ENCODE data around the gene CCL18. TPM values are rescaled to one million over a fixed set of nuclear protein-coding genes. Genes with fewer than 3 reads are reported as not detected.
"Not testable (repeated sequence)": the region's sequence is repeated elsewhere in the genome, so short reads cannot be mapped to it uniquely, and the experiment has no call there.

Gene CCL18
- total and polyA plus RNA-seq, 2 donors (not counting 3 experiments of a cell fraction or from before 2014, with no cell fraction given), result not detected

GRCh38 chr17:36112572-36112971, 48.5 kb downstream of the CCL18 start:
- POLR2A ChIA-PET, result no interaction called here
- H3K27ac ChIP-seq (ENCODE audit: insufficient read depth, low read depth, low read length), result no peak overlapping the region
- no peak for TF ChIP-seq MAX (IDR thresholded peaks at IDR 0.05; ENCODE audit: insufficient read depth, insufficient read length)
- no peak for TF ChIP-seq FOS (IDR thresholded peaks at IDR 0.05; ENCODE audit: borderline replicate concordance, insufficient read depth, low read length)
- no peak for TF ChIP-seq EZH2 (IDR thresholded peaks at IDR 0.05; ENCODE audit: borderline replicate concordance, low read depth, low read length, severe bottlenecking)
- no peak for TF ChIP-seq MYC (IDR thresholded peaks at IDR 0.05; ENCODE audit: low read depth, low read length)
- TF ChIP-seq JUN (IDR thresholded peaks at IDR 0.05; ENCODE audit: borderline replicate concordance, insufficient read depth, insufficient read length, low read depth), result no peak
- TF ChIP-seq CTCF (IDR thresholded peaks at IDR 0.05; ENCODE audit: extremely low read depth in 1 of 2, insufficient read depth in 1 of 2, low read depth in 1 of 2, low read length in 2 of 2), result no peak
- TF ChIP-seq POLR2A (IDR thresholded peaks at IDR 0.05; ENCODE audit: low read depth, low read length), result no peak
- TF ChIP-seq POLR2AphosphoS5 (IDR thresholded peaks at IDR 0.05; ENCODE audit: insufficient read depth, low read depth, low read length), result no peak
- no peak overlapping the region for H2AFZ ChIP-seq (ENCODE audit: low read depth, low read length)
- no TSS peak for BruUV-seq (replicated peaks)
- FAIRE-seq, result no peak
- intact Hi-C loops (cut with micrococcal nuclease) (no loop called here), dilution Hi-C loops (cut with MboI; ENCODE audit: extremely low pct_ligation_motif_present, low sequenced_read_pairs) (no loop called here)
- no peaks in the 10 kb centered on the region for H4K20me1 ChIP-seq (replicated peaks; ENCODE audit: control insufficient read depth, extremely low read depth, insufficient read depth, low read length)
- no peaks in the 10 kb centered on the region for H3K9me3 ChIP-seq (replicated peaks; ENCODE audit: control insufficient read depth, insufficient read depth, low read length)
- DNase-seq (ENCODE audit: low read depth, low spot score), result no peak
- no peaks in the 10 kb centered on the region for H3K79me2 ChIP-seq (ENCODE audit: control insufficient read depth, insufficient read depth, low read length)
- no peaks in the 10 kb centered on the region for H3K4me1 ChIP-seq (ENCODE audit: control insufficient read depth, extremely low read depth, insufficient read depth, low read length)
- H3K4me2 ChIP-seq (ENCODE audit: insufficient read depth, low read length), result no peak overlapping the region
- no peak overlapping the region for H3K9ac ChIP-seq (replicated peaks; ENCODE audit: extremely low read depth, insufficient read depth, low read length)
- CTCF ChIA-PET, result no interaction called here
- H3K36me3 ChIP-seq (ENCODE audit: control insufficient read depth in 2 of 2, extremely low read depth in 1 of 2, insufficient read depth in 2 of 2, low read length in 2 of 2), result no peaks in the 10 kb centered on the region
- H3K9me1 ChIP-seq (replicated peaks; ENCODE audit: control insufficient read depth, extremely low read depth, insufficient read depth, low read length), result no peaks in the 10 kb centered on the region
- no peaks in the 10 kb centered on the region for H3K27me3 ChIP-seq (ENCODE audit: control insufficient read depth in 2 of 2, insufficient read depth in 2 of 2, low read length in 2 of 2)
- no peak overlapping the region for H3K4me3 ChIP-seq (replicated peaks in 1 of 3; ENCODE audit: insufficient read depth in 1 of 3, low read depth in 1 of 3, low read length in 3 of 3)

- H3K4me2 ChIP-seq (ENCODE audit: insufficient read depth, low read length); BruUV-seq (replicated peaks); H3K4me3 ChIP-seq (replicated peaks in 1 of 3; ENCODE audit: insufficient read depth in 1 of 3, low read depth in 1 of 3, low read length in 3 of 3); FAIRE-seq; H3K27me3 ChIP-seq (ENCODE audit: control insufficient read depth in 2 of 2, insufficient read depth in 2 of 2, low read length in 2 of 2); H2AFZ ChIP-seq (ENCODE audit: low read depth, low read length); H3K9ac ChIP-seq (replicated peaks; ENCODE audit: extremely low read depth, insufficient read depth, low read length); H3K27ac ChIP-seq (ENCODE audit: insufficient read depth, low read depth, low read length); H3K4me1 ChIP-seq (ENCODE audit: control insufficient read depth, extremely low read depth, insufficient read depth, low read length); CTCF ChIA-PET; H3K9me3 ChIP-seq (replicated peaks; ENCODE audit: control insufficient read depth, insufficient read depth, low read length); H3K9me1 ChIP-seq (replicated peaks; ENCODE audit: control insufficient read depth, extremely low read depth, insufficient read depth, low read length); DNase-seq (ENCODE audit: low read depth, low spot score); POLR2A ChIA-PET; dilution Hi-C loops (cut with MboI; ENCODE audit: extremely low pct_ligation_motif_present, low sequenced_read_pairs); intact Hi-C loops (cut with micrococcal nuclease); H3K36me3 ChIP-seq (ENCODE audit: control insufficient read depth in 2 of 2, extremely low read depth in 1 of 2, insufficient read depth in 2 of 2, low read length in 2 of 2); H4K20me1 ChIP-seq (replicated peaks; ENCODE audit: control insufficient read depth, extremely low read depth, insufficient read depth, low read length); H3K79me2 ChIP-seq (ENCODE audit: control insufficient read depth, insufficient read depth, low read length): not testable (repeated sequence)
Measured at GRCh38 chr17:36113131-36113530, 49.1 kb downstream of the CCL18 start.

GRCh38 chr17:36114971-36115648, 51.0 kb downstream of the CCL18 start:
- H3K4me2 ChIP-seq (ENCODE audit: insufficient read depth, low read length); H3K9me3 ChIP-seq (replicated peaks; ENCODE audit: control insufficient read depth, insufficient read depth, low read length); DNase-seq (ENCODE audit: low read depth, low spot score); H3K9me1 ChIP-seq (replicated peaks; ENCODE audit: control insufficient read depth, extremely low read depth, insufficient read depth, low read length); H3K27ac ChIP-seq (ENCODE audit: insufficient read depth, low read depth, low read length); BruUV-seq (replicated peaks); H3K27me3 ChIP-seq (ENCODE audit: control insufficient read depth in 2 of 2, insufficient read depth in 2 of 2, low read length in 2 of 2); POLR2A ChIA-PET; H3K79me2 ChIP-seq (ENCODE audit: control insufficient read depth, insufficient read depth, low read length); H3K36me3 ChIP-seq (ENCODE audit: control insufficient read depth in 2 of 2, extremely low read depth in 1 of 2, insufficient read depth in 2 of 2, low read length in 2 of 2); H3K9ac ChIP-seq (replicated peaks; ENCODE audit: extremely low read depth, insufficient read depth, low read length); intact Hi-C loops (cut with micrococcal nuclease); H4K20me1 ChIP-seq (replicated peaks; ENCODE audit: control insufficient read depth, extremely low read depth, insufficient read depth, low read length); CTCF ChIA-PET; H3K4me3 ChIP-seq (replicated peaks in 1 of 3; ENCODE audit: insufficient read depth in 1 of 3, low read depth in 1 of 3, low read length in 3 of 3); dilution Hi-C loops (cut with MboI; ENCODE audit: extremely low pct_ligation_motif_present, low sequenced_read_pairs); FAIRE-seq; H3K4me1 ChIP-seq (ENCODE audit: control insufficient read depth, extremely low read depth, insufficient read depth, low read length); H2AFZ ChIP-seq (ENCODE audit: low read depth, low read length): not testable (repeated sequence)
